ENCODE measurements around the gene RCAN3. TPM values are rescaled to one million over a fixed set of nuclear protein-coding genes. Genes with fewer than 3 reads are reported as not detected.
A peak's percentile ranks its signal among the peaks of the same experiment; 100 is the strongest.

The RCAN3 gene
- total and polyA plus RNA-seq, 2 of the 13 experiments (the other 11 are each of a cell fraction or from before 2014, with no cell fraction given): 12.2 to 13.3 TPM

- TF ChIP-seq SRSF4 (IDR thresholded peaks at IDR 0.05; ENCODE audit: low read depth, low read length, poor library complexity, severe bottlenecking) (no peak), PLRG1 (conservative IDR thresholded peaks at IDR 0.05) (no peak), PHF21A (CRISPR knock-in tag; IDR thresholded peaks at IDR 0.05) (no peak), HNF1B (CRISPR knock-in tag; IDR thresholded peaks at IDR 0.05) (0 out of 2 replicates have a peak, but pooled peaks have one; percentile 19), DRAP1 (CRISPR knock-in tag; IDR thresholded peaks at IDR 0.05) (0 out of 2 replicates have a peak, but pooled peaks have one; percentile 16), IRF2 (CRISPR knock-in tag; IDR thresholded peaks at IDR 0.05) (0 out of 2 replicates have a peak, but pooled peaks have one; percentile 27), GABPA (IDR thresholded peaks at IDR 0.05; ENCODE audit: low read depth, low read length) (peak; percentile 9; the same call in 1 of the 2 replicates), GABPA (CRISPR knock-in tag; IDR thresholded peaks at IDR 0.05; ENCODE audit: low read depth) (no peak), HOXA3 (CRISPR knock-in tag; IDR thresholded peaks at IDR 0.05) (peak; percentile 31; the same call in 1 of the 2 replicates), MED1 (CRISPR knock-in tag; IDR thresholded peaks at IDR 0.05) (peak; percentile 58; the same call in 1 of the 2 replicates), HNF4G (IDR thresholded peaks at IDR 0.05; ENCODE audit: borderline replicate concordance, low read depth, low read length) (peak; percentile 56), HNF4G (CRISPR knock-in tag; IDR thresholded peaks at IDR 0.05; ENCODE audit: borderline replicate concordance, low read depth) (peak; percentile 26; the same call in 1 of the 2 replicates), RNF219 (CRISPR knock-in tag; IDR thresholded peaks at IDR 0.05) (no peak), ZNF18 (CRISPR knock-in tag; IDR thresholded peaks at IDR 0.05; ENCODE audit: insufficient replicate concordance) (no peak), HNF4A (CRISPR knock-in tag; IDR thresholded peaks at IDR 0.05) (peak; percentile 78), MAFG (CRISPR knock-in tag; IDR thresholded peaks at IDR 0.05) (peak; percentile 65; the same call in 1 of the 2 replicates), SAP130 (CRISPR knock-in tag; IDR thresholded peaks at IDR 0.05; ENCODE audit: low read depth) (peak; percentile 72), ZMYM4 (CRISPR knock-in tag; IDR thresholded peaks at IDR 0.05) (0 out of 2 replicates have a peak, but pooled peaks have one; percentile 29)
Observed at GRCh38 chr1:24586119-24586518, 83.5 kb downstream of the RCAN3 start (continued).

Measured in HepG2 (cell line).